IPS DF 4.7 (cell line): Measurements from ENCODE around the gene F13A1.

ENCODE experiments used
- DNase-seq: peaks from one replicate; pipeline ENCODE4 v3.0.0-alpha.2; 2013; ENCODE audit warnings: low spot score; ENCODE audit errors: extremely low read depth

The F13A1 gene

DNA sequence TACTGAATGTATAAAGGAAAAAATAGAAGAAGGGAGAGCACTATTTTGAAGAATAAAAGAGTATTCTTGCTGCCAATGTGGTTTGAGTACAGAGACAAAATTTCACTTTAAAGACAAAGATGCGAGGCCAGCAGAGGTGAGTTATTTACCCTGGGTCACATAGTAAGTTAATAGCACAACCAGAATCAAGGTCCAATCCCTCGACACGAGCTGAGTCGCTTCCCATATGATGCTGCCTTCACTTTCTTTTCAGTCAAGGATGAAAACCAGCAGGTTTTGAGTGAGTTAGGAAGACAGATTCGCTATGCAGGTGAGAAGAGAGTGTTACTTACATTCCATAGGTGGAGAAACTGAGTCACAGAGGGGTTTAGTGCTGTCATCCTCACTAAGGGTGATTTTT, 75.8 kb downstream of the F13A1 start:
- no peak for DNase-seq

DNA sequence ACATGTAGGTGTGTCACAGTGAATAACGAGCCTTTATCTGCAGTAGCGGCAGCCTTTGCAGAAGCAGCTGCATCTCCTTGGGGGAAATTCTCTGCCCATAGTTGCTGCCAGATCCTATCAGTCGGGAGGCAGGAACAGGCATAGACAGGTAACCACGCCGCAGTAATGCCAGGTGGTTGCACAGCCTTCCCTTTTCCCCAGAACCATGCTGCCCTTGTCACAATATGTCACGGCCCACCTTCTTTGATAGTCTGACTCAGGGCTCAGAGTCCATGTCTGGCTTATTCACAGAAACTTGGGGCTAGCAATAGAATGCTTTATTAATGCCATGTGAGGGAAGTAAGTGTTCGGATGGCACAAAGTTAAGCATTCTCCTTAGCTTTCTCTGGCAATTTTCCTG, 76.6 kb downstream of the F13A1 start:
- no peak for DNase-seq

DNA sequence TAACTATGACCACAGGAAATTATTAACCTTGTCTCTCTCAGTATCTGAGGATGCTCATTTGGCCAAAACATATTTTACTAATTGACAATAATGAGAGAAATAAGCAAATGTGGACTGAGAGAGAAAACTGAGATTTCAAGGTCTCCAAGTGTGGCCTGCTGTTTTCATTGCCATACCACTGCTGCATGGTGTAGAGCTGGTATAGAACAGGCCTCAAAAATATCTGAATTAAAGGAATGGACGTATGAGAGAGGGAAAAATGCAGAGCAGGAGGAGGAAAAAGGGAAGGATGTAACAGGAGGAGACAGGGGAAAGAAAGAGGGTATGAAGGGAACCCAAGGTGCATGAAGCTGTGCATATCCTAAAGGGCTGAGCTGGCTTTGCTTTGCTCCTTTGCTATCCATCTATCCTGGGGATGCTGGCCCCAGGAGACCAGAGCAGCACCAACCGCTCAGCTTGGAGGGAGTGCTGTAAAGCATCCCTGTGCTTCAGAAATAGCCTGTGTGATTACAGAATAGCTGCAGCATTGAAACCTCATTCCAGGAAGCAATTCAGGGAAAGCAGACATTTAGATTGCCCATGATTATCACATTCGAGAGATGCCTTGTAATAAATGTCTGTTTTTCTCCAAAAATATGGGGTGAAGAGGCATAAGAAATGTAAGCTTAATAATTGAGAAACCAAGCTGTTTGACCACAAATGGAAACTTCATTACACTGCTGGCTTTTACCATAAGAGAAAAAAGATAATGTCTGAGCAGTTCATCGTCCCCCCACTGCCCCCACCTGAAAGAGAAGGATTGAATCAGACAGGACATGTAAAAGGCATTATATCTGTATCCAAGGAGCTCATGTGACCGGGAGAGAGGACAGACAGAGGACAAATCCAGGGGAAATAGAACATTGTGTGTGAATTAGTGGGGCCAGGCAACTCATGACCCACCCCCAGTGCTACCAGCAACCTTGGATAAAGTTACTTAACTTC, 80.6 kb downstream of the F13A1 start:
- DNase-seq, result no peak

DNA sequence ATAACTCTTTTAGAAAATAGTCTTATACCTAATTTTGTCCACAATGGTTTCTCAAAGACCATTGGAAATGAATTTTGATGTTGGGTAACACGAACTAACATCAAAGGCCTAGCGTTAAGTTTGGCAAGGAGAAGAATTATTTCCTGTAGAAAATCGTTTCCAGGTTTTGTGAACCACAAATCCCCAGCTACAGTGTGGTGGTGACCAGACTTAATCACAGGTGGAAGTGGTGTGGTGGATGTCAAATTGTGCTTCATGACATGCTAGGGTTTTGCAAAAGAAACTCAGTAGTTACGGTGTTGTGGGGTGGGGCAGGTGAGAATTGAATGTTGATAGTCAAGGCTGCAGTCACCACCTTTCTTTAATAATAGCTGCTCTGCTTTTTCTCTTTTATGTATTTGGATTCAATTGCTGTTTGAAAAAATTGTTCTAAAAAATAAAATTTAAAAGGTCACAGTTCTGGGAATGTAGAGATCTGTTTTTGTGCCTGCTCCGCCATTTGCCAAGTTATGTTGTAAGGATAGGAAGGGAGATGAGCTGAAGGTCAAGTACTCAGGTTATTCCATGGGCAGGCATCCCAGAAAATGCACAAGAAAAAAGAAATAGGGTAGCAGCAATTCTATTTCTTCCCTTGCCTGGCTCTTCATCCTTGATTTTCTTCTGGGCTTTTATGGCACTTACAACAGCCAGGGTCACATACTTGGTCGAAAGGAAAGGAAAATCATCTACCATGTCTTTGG, 83.6 kb downstream of the F13A1 start:
- no peak for DNase-seq

DNA sequence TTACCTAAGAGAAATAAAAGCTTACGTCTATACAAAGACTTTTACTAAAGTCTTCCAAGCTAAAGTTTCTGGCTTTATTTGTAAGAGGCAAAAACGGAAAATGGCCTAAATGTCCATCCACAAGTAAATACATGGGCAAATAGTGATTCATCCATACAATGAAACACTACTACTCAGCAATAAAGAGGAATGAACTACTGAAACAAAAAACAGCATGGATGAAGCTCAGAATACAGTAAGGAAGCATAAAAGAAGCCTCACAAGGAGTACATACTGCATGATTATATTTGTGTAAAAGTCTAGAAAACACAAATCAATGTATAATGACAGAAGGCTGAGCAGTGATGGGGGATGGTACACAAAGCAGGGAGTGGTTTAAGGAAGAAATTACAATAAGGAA, 84.7 kb downstream of the F13A1 start:
- DNase-seq, result no peak

DNA sequence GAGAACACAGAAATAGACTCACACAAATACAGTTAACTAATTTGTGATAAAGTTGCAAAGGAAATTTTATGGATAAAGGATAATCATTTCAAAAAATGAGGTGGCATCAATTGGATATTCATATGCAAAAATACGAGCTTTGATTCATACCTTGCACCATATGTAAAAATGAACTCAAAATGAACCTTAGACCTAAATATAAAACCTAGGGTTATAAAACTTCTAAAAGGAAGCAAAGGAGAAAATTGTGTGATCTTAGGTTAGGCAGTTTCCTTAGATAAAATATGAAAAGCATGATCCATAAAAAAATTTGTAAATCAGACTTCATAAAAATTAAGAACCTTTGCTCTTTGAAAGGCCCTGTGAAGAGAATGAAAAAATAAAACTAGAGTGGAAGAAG, 85.5 kb downstream of the F13A1 start:
- DNase-seq, result no peak

DNA sequence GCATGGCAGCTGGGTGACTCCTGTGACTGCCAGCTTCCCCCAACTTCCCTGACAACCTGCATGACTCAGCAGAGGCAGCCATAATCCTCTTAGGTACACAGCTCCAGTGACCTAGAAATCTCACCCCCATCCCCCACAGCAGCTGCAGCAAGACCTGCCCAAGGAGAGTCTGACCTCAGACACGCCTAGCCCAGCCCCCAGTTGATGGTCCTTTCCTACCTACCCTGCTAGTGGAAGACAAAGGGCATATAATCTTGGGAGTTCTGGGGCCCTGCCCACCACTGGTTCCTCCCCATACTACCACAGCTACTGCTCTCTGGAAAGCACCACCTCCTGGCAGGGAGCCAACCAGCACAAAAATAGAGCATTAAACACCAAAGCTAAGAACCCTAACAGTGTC, 90.2 kb downstream of the F13A1 start:
- DNase-seq, result no peak

DNA sequence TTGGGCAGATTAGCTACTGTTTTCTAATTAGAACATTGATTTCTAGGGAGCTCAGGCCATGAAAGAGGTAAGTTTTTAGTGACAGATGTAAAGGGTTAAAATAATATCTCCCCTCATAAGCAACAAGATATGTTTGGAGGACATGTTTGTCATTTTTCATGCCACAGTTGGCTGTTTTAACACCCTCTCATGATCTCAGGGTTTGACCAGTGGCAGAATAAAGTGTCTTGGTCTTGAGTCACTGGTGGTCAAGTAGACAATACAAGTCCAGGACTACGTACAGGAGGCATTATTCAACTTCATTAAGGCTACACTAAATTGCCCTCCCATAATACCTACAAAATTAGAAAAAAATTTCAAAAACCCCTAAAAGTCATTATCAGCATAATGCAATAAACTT, 92.6 kb downstream of the F13A1 start:
- no peak for DNase-seq

DNA sequence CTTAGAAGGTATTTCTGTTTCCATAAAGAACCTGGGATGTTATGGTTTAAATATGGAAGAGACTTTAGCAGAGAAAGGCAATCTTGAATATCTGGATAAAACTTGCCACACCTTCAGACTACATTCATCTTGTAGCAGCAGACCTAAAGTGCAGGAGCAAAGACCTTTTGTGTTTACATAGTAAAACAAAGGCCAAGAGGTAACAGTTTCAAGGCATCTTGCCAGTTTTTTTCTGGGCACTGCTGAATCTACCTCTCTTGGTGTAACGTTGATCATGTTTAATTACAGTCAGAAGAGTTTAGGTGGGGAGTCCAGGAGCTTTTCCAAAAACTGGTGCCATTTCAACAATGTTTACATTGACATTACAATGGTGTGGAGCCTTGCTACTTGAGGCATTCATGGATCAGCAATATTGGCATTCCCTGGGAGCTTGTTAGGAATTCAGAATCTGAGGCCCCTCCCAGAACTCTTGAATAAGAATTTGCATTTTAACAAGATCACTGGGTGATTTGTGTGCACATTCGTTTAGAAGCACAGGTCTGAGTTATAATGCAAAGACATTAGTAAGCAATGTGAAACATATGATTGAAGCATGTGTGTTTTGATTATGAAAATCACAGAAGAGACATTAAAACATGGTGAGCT, 94.5 kb downstream of the F13A1 start:
- DNase-seq, result no peak

DNA sequence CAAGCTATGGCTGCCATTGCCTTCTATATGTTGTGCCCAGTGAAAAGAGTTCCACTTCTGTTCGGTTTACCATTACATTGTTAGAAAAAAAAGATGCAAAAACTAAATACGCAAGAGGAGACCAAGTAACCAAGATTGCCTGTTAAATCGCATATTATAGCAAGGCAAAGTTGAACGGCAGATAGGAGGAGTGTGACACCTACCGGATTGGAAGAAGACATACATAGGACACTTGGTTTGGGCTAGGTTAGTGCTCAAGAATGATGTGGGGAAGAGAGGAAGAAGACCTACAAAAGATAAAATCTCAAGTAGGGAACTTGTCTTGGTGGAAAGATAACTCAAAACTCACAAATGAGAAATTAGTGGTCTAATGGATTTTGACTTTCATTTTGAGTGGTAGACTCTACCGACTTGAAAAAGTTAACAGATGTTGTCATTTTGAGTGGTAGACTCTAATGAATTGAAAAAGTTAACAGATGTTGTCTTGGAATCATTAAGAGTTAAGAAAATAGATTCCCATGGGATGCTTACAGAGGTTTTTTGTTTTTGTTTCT, 95.5 kb downstream of the F13A1 start:
- no peak for DNase-seq

DNA sequence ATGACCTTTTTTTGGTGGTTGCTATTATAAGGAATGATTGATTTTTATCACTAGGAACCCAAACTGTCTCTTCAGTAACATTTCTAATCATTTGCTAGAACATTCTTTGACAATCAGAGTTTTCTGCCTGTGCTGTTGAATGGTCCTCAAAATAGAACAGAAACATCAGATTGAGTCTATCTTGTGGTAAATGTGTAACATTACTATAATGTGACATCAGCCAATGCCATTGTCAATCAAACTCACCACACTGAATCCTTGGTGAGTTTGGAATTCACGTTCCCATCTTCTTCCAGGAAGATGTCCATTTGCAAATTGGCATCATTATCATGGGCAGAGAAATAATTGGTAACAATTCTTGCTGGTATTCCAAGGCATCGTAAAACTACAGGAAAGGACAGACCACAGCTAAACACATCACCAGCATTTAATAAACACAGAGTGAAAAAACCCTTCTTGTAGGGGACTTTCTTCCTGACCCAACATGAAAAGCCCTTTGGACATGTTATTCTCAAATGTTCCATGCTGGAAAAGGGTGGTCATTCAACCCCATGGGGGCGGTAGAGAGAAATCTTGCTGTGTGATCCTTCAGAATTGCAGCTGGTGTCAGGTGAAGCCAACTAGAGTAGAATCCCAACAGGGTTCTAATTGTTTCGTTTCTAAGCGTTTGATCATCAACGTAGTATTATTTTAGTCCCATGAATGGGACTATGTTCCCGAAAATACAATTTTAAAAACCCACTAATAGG, 98.5 kb downstream of the F13A1 start:
- DNase-seq, result peak; percentile 19

DNA sequence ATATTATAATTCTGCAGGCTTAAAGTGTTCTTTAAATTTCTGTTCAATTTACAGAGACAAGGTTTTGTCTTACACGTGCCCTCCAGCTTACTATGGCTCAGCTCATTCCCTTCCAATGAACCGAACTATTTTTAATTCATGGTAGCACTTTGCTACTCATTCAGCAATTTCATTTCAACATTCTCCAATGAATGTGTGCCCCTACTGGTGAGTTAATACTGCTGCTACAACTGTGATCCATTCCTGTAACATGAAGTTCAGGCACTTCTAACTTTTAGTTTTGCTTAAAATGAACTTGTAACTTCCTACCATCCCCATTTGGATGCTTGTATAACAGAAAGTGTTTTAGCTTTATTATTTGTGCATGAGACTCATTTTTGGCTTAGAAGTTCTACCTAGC, 99.7 kb downstream of the F13A1 start:
- DNase-seq, result no peak

DNA sequence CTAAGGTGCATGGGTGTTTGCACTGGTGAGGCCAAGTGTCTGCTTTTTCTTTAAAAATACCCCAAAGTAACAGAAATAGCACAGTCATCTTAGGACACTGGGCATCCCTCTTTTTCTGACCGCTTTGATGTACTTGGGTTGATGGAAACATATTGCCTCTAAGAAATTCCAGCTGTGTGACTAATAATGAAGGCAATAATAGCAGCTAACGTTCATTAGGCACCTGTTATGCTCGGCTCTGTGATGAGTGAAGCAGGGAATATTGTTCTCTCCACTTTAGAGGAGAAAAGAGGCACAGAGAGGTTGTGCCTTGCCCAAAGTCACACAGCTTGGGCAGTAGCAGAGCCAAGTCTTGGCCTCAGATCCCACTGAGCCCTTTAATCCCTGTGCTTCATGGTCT, 100.7 kb downstream of the F13A1 start:
- no peak for DNase-seq

DNA sequence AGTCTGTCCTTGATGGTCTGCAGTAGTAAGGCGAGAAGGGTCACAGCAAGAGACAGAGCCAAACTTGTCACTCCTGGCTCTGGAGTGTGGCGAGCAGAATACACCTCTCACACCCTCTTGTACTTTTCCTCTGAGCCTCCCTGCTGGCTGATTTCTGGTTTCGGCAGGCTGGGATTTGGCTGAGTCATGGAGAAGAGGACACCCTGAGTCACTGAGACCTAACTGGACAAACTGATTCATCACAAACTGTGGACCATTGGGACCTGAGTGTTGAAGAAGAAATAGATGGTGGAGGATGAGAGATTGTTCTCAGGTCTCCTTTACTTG, 101.7 kb downstream of the F13A1 start:
- no peak for DNase-seq

DNA sequence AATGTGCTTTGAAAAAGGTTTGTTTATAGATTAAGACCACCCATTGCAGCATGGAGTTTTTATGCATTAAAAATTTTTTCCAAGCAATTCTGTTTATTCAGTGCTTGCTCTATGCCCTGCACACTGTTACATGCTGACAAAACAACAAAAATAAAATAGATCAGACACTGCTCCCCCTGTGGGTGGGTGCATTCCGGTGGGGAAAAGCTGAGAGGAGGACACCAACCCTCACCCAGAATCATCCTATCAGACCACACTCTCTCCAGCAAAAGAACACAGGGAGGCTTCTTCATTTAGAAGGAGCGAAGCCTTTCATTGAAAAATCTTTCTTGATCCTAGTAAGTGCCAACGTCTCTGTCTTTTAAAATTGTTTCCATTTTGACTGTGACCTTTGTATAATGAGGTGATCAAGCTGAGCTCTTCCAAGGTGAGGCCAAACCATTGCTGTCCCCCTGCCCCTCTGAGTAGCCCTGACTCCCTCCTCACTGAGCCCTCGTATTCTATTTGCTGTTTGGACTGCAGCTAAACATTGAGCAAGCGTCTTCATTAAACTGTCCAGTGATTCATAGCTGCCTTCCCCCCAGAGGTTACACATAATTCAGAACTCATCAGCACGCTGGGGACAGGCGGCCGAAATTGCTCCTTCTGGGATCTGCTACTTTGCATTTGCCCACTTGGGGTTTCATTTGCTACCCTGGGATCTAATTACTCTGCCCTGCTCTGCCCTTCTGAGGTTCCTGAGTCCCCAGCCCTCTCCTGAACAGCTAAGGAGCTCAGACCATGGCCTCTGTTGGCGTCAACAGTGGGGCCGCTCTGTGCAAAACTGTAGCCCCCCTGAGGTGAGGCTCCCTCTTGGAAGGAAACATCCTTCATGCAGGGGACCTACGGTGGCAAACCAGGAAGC, 102.4 kb downstream of the F13A1 start:
- no peak for DNase-seq

DNA sequence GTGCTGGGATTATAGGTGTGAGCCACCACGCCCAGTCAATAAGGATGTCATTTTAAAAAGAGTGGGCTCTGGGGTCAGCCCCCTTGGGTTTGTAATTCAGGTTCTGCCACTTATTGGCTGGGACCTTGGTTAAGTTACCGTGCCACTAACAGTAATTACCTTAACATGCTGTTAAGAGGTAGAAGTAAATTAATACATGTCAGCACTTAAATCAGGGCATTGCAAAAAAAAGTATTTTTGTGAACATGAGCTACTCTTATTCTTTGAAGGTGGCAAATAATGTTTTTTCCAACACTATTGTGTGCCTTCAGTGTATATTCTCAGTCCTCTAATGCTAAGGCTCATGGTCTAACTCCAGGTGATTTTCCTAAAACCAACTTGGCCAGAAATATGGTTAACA, 109.5 kb downstream of the F13A1 start:
- DNase-seq, result no peak

DNA sequence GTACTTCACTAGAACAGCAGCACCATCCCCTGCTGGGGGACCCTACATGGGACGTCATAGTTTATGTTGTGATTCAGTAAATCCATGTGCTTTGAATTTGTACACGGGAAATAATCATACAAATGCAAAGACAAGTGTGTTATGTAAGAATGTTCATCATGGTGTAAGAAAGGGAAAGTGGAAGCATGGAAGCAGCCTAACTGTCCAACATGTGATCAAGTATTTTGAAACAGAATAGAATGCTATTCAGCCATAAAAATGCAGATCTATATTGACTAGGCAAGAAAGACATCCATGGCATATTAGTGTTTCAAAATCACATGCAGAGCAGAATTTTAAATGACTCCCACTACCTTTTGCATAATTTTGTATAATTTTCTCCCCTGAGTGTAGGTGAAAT, 117.6 kb downstream of the F13A1 start:
- no peak for DNase-seq

DNA sequence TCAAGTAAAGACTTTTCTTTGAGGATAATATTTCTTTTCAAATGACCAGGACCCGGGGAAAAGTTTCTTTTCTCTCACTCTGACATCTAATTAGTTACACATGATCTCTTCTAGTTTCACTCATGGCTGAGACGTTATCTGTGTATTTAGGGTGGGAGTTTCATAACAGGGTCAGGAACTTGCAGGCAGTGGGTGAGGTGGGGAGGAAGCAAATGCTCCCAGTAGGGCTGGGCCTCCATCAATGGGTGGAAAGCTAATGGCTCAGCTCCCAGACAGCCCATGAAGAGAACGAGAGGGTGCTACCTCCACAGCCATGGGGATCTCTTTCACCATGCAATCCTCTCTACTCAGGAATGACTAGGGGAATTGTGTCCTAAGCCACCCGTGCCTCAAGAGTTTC, 119.3 kb downstream of the F13A1 start:
- no peak for DNase-seq

DNA sequence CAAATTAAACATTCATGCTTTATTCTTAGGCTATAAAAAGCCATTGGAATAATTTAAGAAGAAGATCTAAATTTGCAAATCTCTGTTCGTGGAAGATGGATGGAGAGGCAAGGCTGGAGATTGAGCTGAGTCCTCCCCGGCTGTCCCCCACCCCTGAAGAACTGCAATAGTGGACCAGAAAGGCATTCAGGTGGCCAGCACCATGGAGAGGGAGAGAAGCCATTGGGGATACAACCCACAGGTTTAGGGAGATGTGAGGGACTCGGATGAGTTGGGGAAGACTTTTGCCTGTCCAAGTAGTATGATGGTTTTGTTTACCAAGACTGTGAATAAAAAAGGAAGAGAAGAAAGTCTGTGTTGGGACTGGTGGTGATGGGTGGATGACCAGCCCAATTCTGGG, 120.8 kb downstream of the F13A1 start:
- DNase-seq, result no peak

DNA sequence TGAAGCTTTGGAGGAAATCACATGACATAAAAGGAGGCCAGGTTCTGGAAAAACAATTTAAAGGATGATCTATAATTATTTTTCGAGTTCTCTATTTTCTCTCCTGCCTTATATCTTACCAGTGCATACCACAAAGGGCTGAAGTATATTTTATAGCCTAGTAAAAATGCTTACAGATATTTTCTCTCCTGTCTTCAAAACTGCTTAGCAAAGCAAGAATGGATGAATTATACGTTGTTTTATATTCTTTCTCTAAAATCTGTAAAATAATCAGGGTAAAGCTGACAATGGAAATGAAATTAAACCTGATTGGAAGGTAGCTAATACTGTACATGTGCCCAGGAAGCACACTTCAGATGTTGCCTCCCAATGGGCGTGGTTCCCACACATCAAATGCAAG, 123.7 kb downstream of the F13A1 start:
- DNase-seq, result no peak
